Measurements from ENCODE around the gene AFF3. TPM values are rescaled to one million over a fixed set of nuclear protein-coding genes. Genes with fewer than 3 reads are reported as not detected.

The AFF3 gene
- total RNA-seq, 1 experiment from 2014 or later, result not detected

- CTCF ChIA-PET, result interaction anchor here (0.6 kb wide), 1 partner anchor 101 kb away, joined by 3 read pairs; no protein-coding TSS in a partner anchor
- H3K79me2 ChIP-seq (ENCODE audit: low read depth), result no peaks in the 10 kb centered on the region
Measured at GRCh38 chr2:99512181-99512591, 630.2 kb downstream of the AFF3 start.

GRCh38 chr2:99509387-99509786, 633.0 kb downstream of the AFF3 start:
- Histone ChIP-seq H3K79me2 (ENCODE audit: low read depth) (no peaks in the 10 kb centered on the region), H2AFZ (no peak overlapping the region), H3F3A (ENCODE audit: insufficient read depth, low read depth) (0 out of 2 replicates have a peak, but pooled peaks cover 1% of the 10 kb centered on the region), H3K4me1 (replicated peaks; ENCODE audit: insufficient read depth) (no peaks in the 10 kb centered on the region; the same call in 1 of the 2 replicates), H3K27me3 (ENCODE audit: insufficient read depth, low read depth) (peaks cover 14% of the 10 kb centered on the region; the same call in 1 of the 2 replicates), H3K36me3 (ENCODE audit: low read depth) (no peaks in the 10 kb centered on the region), H4K20me1 (ENCODE audit: insufficient read depth) (no peaks in the 10 kb centered on the region), H3K27ac (no peak overlapping the region), H3K9me3 (ENCODE audit: insufficient read depth, low read depth) (no peaks in the 10 kb centered on the region; the same call in 1 of the 2 replicates), H3K4me2 (no peak overlapping the region), H3K9me2 (ENCODE audit: insufficient read depth) (no peaks in the 10 kb centered on the region), H3K4me3 (no peak overlapping the region)
- ChIA-PET CTCF (interaction anchor here (0.7 kb wide), 1 partner anchor 58 kb away, joined by 4 read pairs; no protein-coding TSS in a partner anchor), POLR2A (ENCODE audit: unreplicated experiment) (no interaction called here)
- TF ChIP-seq EZH2 (IDR thresholded peaks at IDR 0.05; ENCODE audit: low read depth), result no peak
- TF ChIP-seq CTCF (conservative IDR thresholded peaks at IDR 0.05), result no peak
- DNase-seq, result no peak
- BruUV-seq (replicated peaks), result no TSS peak
- intact Hi-C loops (cut with micrococcal nuclease; ENCODE audit: unreplicated experiment), result no loop called here

More at GRCh38 chr2:99512181-99512591, 630.2 kb downstream of the AFF3 start:
- H3K36me3 ChIP-seq (ENCODE audit: low read depth), result no peaks in the 10 kb centered on the region
- no TSS peak for BruUV-seq (replicated peaks)
- H3K27me3 ChIP-seq (ENCODE audit: insufficient read depth, low read depth), result peaks cover 37% of the 10 kb centered on the region
- H4K20me1 ChIP-seq (ENCODE audit: insufficient read depth), result no peaks in the 10 kb centered on the region
- DNase-seq, result no peak
- no peaks in the 10 kb centered on the region for H3K9me3 ChIP-seq (ENCODE audit: insufficient read depth, low read depth)
- TF ChIP-seq EZH2 (IDR thresholded peaks at IDR 0.05; ENCODE audit: low read depth), result no peak
- no peak for TF ChIP-seq CTCF (conservative IDR thresholded peaks at IDR 0.05)
- H3K27ac ChIP-seq, result no peak overlapping the region
- H3K4me3 ChIP-seq, result no peak overlapping the region
- no peak overlapping the region for H2AFZ ChIP-seq
- no peaks in the 10 kb centered on the region for H3K4me1 ChIP-seq (replicated peaks; ENCODE audit: insufficient read depth)
- H3F3A ChIP-seq (ENCODE audit: insufficient read depth, low read depth), result no peaks in the 10 kb centered on the region
- intact Hi-C loops (cut with micrococcal nuclease; ENCODE audit: unreplicated experiment), result no loop called here
- no peaks in the 10 kb centered on the region for H3K9me2 ChIP-seq (ENCODE audit: insufficient read depth)
- POLR2A ChIA-PET (ENCODE audit: unreplicated experiment), result no interaction called here
- H3K4me2 ChIP-seq, result no peak overlapping the region

GRCh38 chr2:99507937-99508818, 634.2 kb downstream of the AFF3 start:
- Histone ChIP-seq H2AFZ (no peak overlapping the region), H3K4me1 (replicated peaks; ENCODE audit: insufficient read depth) (peaks cover 11% of the 10 kb centered on the region), H4K20me1 (ENCODE audit: insufficient read depth) (no peaks in the 10 kb centered on the region), H3K79me2 (ENCODE audit: low read depth) (no peaks in the 10 kb centered on the region), H3K4me2 (no peak overlapping the region), H3K27ac (no peak overlapping the region), H3K4me3 (no peak overlapping the region), H3F3A (ENCODE audit: insufficient read depth, low read depth) (peaks cover 9% of the 10 kb centered on the region; the same call in 1 of the 2 replicates), H3K9me3 (ENCODE audit: insufficient read depth, low read depth) (no peaks in the 10 kb centered on the region; the same call in 1 of the 2 replicates), H3K9me2 (ENCODE audit: insufficient read depth) (no peaks in the 10 kb centered on the region), H3K27me3 (ENCODE audit: insufficient read depth, low read depth) (peaks cover 2% of the 10 kb centered on the region; the same call in 1 of the 2 replicates), H3K36me3 (ENCODE audit: low read depth) (no peaks in the 10 kb centered on the region)
- ChIA-PET POLR2A (ENCODE audit: unreplicated experiment) (no interaction called here), CTCF (no interaction called here)
- TF ChIP-seq EZH2 (IDR thresholded peaks at IDR 0.05; ENCODE audit: low read depth), result no peak
- no peak for TF ChIP-seq CTCF (conservative IDR thresholded peaks at IDR 0.05)
- intact Hi-C loops (cut with micrococcal nuclease; ENCODE audit: unreplicated experiment), result no loop called here
- BruUV-seq (replicated peaks), result no TSS peak
- no peak for DNase-seq

Measured in PC-9 (cell line).